Neural cell (in vitro differentiated cells): ENCODE results near the gene C17orf75. TPM values are rescaled to one million over a fixed set of nuclear protein-coding genes. Genes with fewer than 3 reads are reported as not detected.

Experiments used
- H2AFZ ChIP-seq: fragments of 200-600, 300-800 bp; sonication (generic), shearing (Covaris generic); 2 replicates; pipeline ENCODE4 v1.6.0; 2014; ENCODE audit warnings: low read depth, mild to moderate bottlenecking, antibody characterized with exemption, low read length, moderate library complexity
- H3F3A ChIP-seq: fragments of 200-600 bp; shearing (Covaris generic); 2 replicates; pipeline ENCODE4 v1.6.1; 2016; ENCODE audit warnings: mild to moderate bottlenecking, moderate library complexity, mixed read lengths, antibody characterized with exemption, low read length; ENCODE audit not compliant: insufficient read depth, poor library complexity, severe bottlenecking
- H3K27ac ChIP-seq: fragments of 200-600, 300-800 bp; sonication (generic), shearing (Covaris generic); 2 replicates; pipeline ENCODE4 v1.5.1; 2014; ENCODE audit warnings: mild to moderate bottlenecking, low read length, moderate library complexity
- H3K27me3 ChIP-seq: fragments of 300-800, 200-600 bp; sonication (generic), shearing (Covaris generic); 2 replicates; pipeline ENCODE4 v1.6.0; 2014; ENCODE audit warnings: mild to moderate bottlenecking, low read depth, low read length, moderate library complexity; ENCODE audit not compliant: insufficient read depth
- H3K36me3 ChIP-seq: fragments of 300-800, 200-600 bp; sonication (generic), shearing (Covaris generic); 2 replicates; pipeline ENCODE4 v1.5.1; 2014; ENCODE audit warnings: mild to moderate bottlenecking, antibody characterized with exemption, low read length, moderate library complexity; ENCODE audit not compliant: insufficient read depth
- H3K4me2 ChIP-seq: fragments of 300-800, 200-600 bp; sonication (generic), shearing (Covaris generic); 2 replicates; pipeline ENCODE4 v1.6.0; 2014; ENCODE audit warnings: mild to moderate bottlenecking, low read length
- H3K4me3 ChIP-seq: fragments of 300-800, 200-600 bp; sonication (generic), shearing (Covaris generic); 2 replicates; pipeline ENCODE4 v1.5.1; 2014; ENCODE audit warnings: mild to moderate bottlenecking, low read length, moderate library complexity
- H3K79me2 ChIP-seq: fragments of 200-600 bp; shearing (Covaris generic); replicated peaks from 2 replicates; pipeline ENCODE4 v1.6.0; 2014; ENCODE audit warnings: mild to moderate bottlenecking, low read length, moderate library complexity; ENCODE audit not compliant: insufficient read depth
- H3K9ac ChIP-seq: fragments of 300-800, 200-600 bp; sonication (generic), shearing (Covaris generic); 2 replicates; pipeline ENCODE4 v1.6.1; 2016; ENCODE audit warnings: mild to moderate bottlenecking, low read length, mixed read lengths
- H3K9me2 ChIP-seq: fragments of 200-600 bp; shearing (Covaris generic); 2 replicates; pipeline ENCODE4 v1.6.1; 2016; ENCODE audit warnings: mild to moderate bottlenecking, low read length, mixed read lengths; ENCODE audit not compliant: insufficient read depth
- H3K9me3 ChIP-seq: fragments of 200-600, 300-800 bp; sonication (generic), shearing (Covaris generic); 2 replicates; pipeline ENCODE4 v1.6.1; 2016; ENCODE audit warnings: mild to moderate bottlenecking, mixed run types, low read length, moderate library complexity, mixed read lengths
- H4K20me1 ChIP-seq: fragments of 200-600 bp; shearing (Covaris generic); 2 replicates; pipeline ENCODE4 v1.6.1; 2016; ENCODE audit warnings: mild to moderate bottlenecking, mixed run types; ENCODE audit not compliant: insufficient read depth
- EP300 ChIP-seq: fragments of 450-650 bp; conservative IDR thresholded peaks from 2 replicates; pipeline ENCODE4 v1.6.1; 2014; ENCODE audit warnings: antibody characterized with exemption, mild to moderate bottlenecking, moderate library complexity; ENCODE audit not compliant: poor library complexity, severe bottlenecking
- EZH2 ChIP-seq: fragments of 200-600, 300-800 bp; shearing (Covaris generic), sonication (generic); IDR thresholded peaks from 2 replicates; pipeline ENCODE4 v1.6.1; 2014; ENCODE audit warnings: antibody characterized with exemption, low read length, borderline replicate concordance, mild to moderate bottlenecking; ENCODE audit not compliant: insufficient read depth, poor library complexity, severe bottlenecking
- MXI1 ChIP-seq: fragments of 450-650 bp; conservative IDR thresholded peaks from 2 replicates; pipeline ENCODE4 v1.6.1; 2014; ENCODE audit warnings: antibody characterized with exemption, mild to moderate bottlenecking; ENCODE audit not compliant: poor library complexity, severe bottlenecking
- POLR2AphosphoS5 ChIP-seq: IDR thresholded peaks from 2 replicates; pipeline ENCODE4 v1.6.1; 2012
- RAD21 ChIP-seq: fragments of 450-650 bp; conservative IDR thresholded peaks from 2 replicates; pipeline ENCODE4 v1.6.1; 2014; ENCODE audit warnings: antibody characterized with exemption, mild to moderate bottlenecking, moderate library complexity
- SMC3 ChIP-seq: fragments of 450-650 bp; conservative IDR thresholded peaks from 2 replicates; pipeline ENCODE4 v1.6.1; 2014; ENCODE audit warnings: antibody characterized with exemption, mild to moderate bottlenecking, moderate library complexity; ENCODE audit not compliant: poor library complexity
- TAF1 ChIP-seq: IDR thresholded peaks from 2 replicates; pipeline ENCODE4 v1.6.1; 2012; ENCODE audit warnings: low read depth
- polyA plus RNA-seq: library from polyadenylated mRNA; depleted of rRNA; stranded (reverse); fragments of >200 nt; gene quantifications from 2 replicates; pipeline ENCODE4 v1.2.3, GENCODE V29; 2014
- TF ChIP-seq, protein P1 (sequence below): IDR thresholded peaks from 2 replicates; pipeline ENCODE4 v1.6.1; 2012; ENCODE audit warnings: borderline replicate concordance
- TF ChIP-seq, protein P2 (sequence below): fragments of 450-650 bp; IDR thresholded peaks from 2 replicates; pipeline ENCODE4 v1.5.1; 2014; ENCODE audit warnings: antibody characterized with exemption, mild to moderate bottlenecking, moderate library complexity; ENCODE audit not compliant: poor library complexity, severe bottlenecking

The C17orf75 gene
- polyA plus RNA-seq, 1 donor from 2014 or later, result 77.0 TPM

DNA sequence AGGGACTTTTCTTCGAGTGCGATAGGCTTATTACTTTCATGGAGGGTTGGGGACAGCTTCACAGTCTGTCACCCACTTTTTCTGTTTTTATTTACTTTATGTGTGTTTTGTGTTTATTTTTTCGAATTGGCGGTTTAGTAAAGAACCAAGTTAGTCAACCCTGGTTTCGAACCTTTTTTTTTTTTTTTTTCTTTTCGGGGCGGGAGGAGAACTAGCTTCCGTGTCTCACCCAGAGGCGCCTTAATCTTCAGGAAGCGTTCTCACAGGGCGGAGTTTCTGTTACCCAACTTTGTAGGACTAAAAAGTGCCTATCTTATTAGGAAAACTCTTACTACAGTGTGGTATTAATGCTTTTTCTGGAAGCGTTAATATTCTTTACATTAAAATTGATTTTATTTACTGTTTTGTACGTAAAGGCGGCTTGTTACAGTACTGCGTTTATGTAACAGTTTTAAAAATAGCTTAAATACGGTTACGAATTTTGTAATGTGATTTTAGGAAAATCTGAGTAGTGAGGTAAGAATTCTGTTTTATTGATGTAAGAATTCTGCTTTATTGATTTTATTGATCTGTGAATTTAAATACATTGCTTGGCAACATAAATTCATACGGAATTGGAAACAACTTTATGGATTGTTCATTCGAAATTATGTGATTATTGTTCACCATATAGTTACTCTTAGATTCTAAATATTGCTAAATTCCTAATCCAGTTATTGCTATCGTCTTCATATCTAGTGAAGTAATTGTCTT lies 8.9 kb upstream of the C17orf75 start:
- H3K36me3 ChIP-seq, result no peaks in the 10 kb centered on the region
- peaks cover 6% of the 10 kb centered on the region for H3F3A ChIP-seq
- H3K27ac ChIP-seq, result peak overlapping the region; percentile 98
- H3K9me2 ChIP-seq, result no peaks in the 10 kb centered on the region
- peak overlapping the region; percentile 92 for H3K4me3 ChIP-seq
- peaks cover 58% of the 10 kb centered on the region for H3K79me2 ChIP-seq
- no peaks in the 10 kb centered on the region for H3K27me3 ChIP-seq
- peak overlapping the region; percentile 51 for H3K4me2 ChIP-seq
- TF ChIP-seq RAD21 (no peak), SMC3 (no peak), MXI1 (no peak)
- H4K20me1 ChIP-seq, result peaks cover 6% of the 10 kb centered on the region
- H3K9ac ChIP-seq, result peak overlapping the region; percentile 98
- no peaks in the 10 kb centered on the region for H3K9me3 ChIP-seq
- peak overlapping the region; percentile 99 for H2AFZ ChIP-seq

DNA sequence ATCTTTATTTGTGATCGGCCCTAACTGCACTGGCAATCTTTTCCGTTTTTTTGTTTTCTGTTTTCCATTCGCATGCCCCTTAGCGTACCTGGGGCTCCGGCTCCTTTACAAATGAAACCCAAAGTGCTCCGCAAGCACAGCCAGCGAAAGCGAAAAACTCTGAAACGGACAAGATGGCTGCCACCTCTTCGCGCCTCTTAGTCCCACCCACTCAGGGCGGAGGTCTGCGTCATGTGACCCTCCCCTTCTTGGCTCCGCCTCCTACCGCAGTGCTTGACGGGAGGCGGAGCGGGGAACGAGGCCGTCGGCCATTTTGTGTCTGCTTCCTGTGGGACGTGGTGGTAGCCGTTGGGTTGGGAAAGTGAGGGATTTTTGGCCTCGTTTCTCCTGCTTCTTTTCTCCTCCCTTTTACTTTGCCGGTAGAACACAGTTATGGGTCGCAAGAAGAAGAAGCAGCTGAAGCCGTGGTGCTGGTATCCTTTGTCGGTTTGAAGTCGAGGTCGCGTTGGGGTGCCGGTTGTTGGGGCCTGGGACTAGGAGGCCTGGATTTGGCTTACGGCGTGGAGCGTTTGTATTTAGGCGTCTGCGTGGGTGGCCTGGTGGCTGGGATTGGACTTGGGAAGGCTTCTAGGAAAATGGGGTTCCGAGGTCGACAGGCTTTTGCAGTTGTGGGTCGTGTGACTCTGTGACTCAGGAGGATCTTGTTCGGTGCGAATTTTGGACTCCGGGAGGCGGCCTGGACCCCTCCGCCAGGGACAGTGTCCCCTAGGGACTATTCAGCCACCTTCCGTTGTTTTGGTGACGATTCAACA lies 8.1 kb upstream of the C17orf75 start, which contains the start of gene ZNF207:
ZNF207 (plus strand) TSS at position 304 of the 812 bp plus-strand sequence; CDS start at position 433, 129 bp downstream.
- no peaks in the 10 kb centered on the region for H3K9me2 ChIP-seq
- TF ChIP-seq POLR2AphosphoS5 (peak; percentile 99), EP300 (no peak), MXI1 (peak; percentile 83), RAD21 (peak; percentile 8), SMC3 (peak; percentile 36), TAF1 (peak; percentile 79), EZH2 (no peak)
- TF ChIP-seq, protein P1, sequence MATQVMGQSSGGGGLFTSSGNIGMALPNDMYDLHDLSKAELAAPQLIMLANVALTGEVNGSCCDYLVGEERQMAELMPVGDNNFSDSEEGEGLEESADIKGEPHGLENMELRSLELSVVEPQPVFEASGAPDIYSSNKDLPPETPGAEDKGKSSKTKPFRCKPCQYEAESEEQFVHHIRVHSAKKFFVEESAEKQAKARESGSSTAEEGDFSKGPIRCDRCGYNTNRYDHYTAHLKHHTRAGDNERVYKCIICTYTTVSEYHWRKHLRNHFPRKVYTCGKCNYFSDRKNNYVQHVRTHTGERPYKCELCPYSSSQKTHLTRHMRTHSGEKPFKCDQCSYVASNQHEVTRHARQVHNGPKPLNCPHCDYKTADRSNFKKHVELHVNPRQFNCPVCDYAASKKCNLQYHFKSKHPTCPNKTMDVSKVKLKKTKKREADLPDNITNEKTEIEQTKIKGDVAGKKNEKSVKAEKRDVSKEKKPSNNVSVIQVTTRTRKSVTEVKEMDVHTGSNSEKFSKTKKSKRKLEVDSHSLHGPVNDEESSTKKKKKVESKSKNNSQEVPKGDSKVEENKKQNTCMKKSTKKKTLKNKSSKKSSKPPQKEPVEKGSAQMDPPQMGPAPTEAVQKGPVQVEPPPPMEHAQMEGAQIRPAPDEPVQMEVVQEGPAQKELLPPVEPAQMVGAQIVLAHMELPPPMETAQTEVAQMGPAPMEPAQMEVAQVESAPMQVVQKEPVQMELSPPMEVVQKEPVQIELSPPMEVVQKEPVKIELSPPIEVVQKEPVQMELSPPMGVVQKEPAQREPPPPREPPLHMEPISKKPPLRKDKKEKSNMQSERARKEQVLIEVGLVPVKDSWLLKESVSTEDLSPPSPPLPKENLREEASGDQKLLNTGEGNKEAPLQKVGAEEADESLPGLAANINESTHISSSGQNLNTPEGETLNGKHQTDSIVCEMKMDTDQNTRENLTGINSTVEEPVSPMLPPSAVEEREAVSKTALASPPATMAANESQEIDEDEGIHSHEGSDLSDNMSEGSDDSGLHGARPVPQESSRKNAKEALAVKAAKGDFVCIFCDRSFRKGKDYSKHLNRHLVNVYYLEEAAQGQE, result peak; percentile 80
- TF ChIP-seq, protein P2, sequence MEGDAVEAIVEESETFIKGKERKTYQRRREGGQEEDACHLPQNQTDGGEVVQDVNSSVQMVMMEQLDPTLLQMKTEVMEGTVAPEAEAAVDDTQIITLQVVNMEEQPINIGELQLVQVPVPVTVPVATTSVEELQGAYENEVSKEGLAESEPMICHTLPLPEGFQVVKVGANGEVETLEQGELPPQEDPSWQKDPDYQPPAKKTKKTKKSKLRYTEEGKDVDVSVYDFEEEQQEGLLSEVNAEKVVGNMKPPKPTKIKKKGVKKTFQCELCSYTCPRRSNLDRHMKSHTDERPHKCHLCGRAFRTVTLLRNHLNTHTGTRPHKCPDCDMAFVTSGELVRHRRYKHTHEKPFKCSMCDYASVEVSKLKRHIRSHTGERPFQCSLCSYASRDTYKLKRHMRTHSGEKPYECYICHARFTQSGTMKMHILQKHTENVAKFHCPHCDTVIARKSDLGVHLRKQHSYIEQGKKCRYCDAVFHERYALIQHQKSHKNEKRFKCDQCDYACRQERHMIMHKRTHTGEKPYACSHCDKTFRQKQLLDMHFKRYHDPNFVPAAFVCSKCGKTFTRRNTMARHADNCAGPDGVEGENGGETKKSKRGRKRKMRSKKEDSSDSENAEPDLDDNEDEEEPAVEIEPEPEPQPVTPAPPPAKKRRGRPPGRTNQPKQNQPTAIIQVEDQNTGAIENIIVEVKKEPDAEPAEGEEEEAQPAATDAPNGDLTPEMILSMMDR, result no peak
- H3K9me3 ChIP-seq, result no peaks in the 10 kb centered on the region
- peak within 1 kb of the TSS; percentile 92 for H3K4me2 ChIP-seq
- H3K27me3 ChIP-seq, result no peaks in the 10 kb centered on the region
- H3K79me2 ChIP-seq, result peaks cover 50% of the 10 kb centered on the region
- peaks cover 6% of the 10 kb centered on the region for H3F3A ChIP-seq
- H3K27ac ChIP-seq, result peak within 1 kb of the TSS; percentile 98
- H4K20me1 ChIP-seq, result peaks cover 3% of the 10 kb centered on the region
- H2AFZ ChIP-seq, result peak within 1 kb of the TSS; percentile 99
- H3K4me3 ChIP-seq, result peak within 1 kb of the TSS; percentile 92
- H3K9ac ChIP-seq, result peak within 1 kb of the TSS; percentile 98
- H3K36me3 ChIP-seq, result no peaks in the 10 kb centered on the region
